ENCODE results near the gene SAYSD1.

- TF ChIP-seq, protein P1, sequence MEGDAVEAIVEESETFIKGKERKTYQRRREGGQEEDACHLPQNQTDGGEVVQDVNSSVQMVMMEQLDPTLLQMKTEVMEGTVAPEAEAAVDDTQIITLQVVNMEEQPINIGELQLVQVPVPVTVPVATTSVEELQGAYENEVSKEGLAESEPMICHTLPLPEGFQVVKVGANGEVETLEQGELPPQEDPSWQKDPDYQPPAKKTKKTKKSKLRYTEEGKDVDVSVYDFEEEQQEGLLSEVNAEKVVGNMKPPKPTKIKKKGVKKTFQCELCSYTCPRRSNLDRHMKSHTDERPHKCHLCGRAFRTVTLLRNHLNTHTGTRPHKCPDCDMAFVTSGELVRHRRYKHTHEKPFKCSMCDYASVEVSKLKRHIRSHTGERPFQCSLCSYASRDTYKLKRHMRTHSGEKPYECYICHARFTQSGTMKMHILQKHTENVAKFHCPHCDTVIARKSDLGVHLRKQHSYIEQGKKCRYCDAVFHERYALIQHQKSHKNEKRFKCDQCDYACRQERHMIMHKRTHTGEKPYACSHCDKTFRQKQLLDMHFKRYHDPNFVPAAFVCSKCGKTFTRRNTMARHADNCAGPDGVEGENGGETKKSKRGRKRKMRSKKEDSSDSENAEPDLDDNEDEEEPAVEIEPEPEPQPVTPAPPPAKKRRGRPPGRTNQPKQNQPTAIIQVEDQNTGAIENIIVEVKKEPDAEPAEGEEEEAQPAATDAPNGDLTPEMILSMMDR (IDR thresholded peaks at IDR 0.05; ENCODE audit: borderline replicate concordance, extremely low read depth, low read length, poor library complexity, severe bottlenecking) = no peak
- TF ChIP-seq EZH2 (IDR thresholded peaks at IDR 0.05; ENCODE audit: borderline replicate concordance, low read depth, low read length, severe bottlenecking) = no peak
Measured at GRCh38 chr6:39107034-39107433, 8.0 kb downstream of the SAYSD1 start.

All from DND-41 (cell line).